Mesodermal cell (in vitro differentiated cells): ENCODE measurements around the gene ATF6.

Experiments
- H3K27ac ChIP-seq: 2 replicates; pipeline ENCODE4 v1.7.0; 2013; ENCODE audit warnings: mild to moderate bottlenecking, low read depth, low read length, moderate library complexity; ENCODE audit not compliant: severe bottlenecking
- H3K36me3 ChIP-seq: 2 replicates; pipeline ENCODE4 v1.7.1; 2013; ENCODE audit warnings: mild to moderate bottlenecking, low read length, moderate library complexity; ENCODE audit not compliant: control insufficient read depth, insufficient read depth
- H3K4me1 ChIP-seq: one replicate; pipeline ENCODE4 v1.7.1; 2013; ENCODE audit warnings: mild to moderate bottlenecking, low read length; ENCODE audit not compliant: insufficient read depth, control insufficient read depth, poor library complexity, severe bottlenecking
- H3K4me3 ChIP-seq: 2 replicates; pipeline ENCODE4 v1.7.0; 2013; ENCODE audit warnings: low read length, control low read depth, mild to moderate bottlenecking; ENCODE audit not compliant: insufficient read depth, poor library complexity, severe bottlenecking; ENCODE audit errors: extremely low read depth
- H3K9me3 ChIP-seq: 2 replicates; pipeline ENCODE4 v1.7.1; 2013; ENCODE audit warnings: mild to moderate bottlenecking, low read length, moderate library complexity; ENCODE audit not compliant: control insufficient read depth
- WGBS, 2 experiments: methylation state at CpG; one replicate each; pipeline ENCODE4 v1.1.5; 2013; ENCODE audit warnings: missing lambda C conversion rate in 2 of 2; ENCODE audit not compliant: insufficient coverage in 2 of 2; 5-methylcytosine and 5-hydroxymethylcytosine counted together

The ATF6 gene

GRCh38 chr1:161999301-162000052 is 233.4 kb downstream of the ATF6 start:
- H3K36me3 ChIP-seq: no peaks in the 10 kb centered on the region
- no peak overlapping the region for H3K27ac ChIP-seq
- WGBS, 2 experiments: 82 to 91% methylated on average over 6 to 7 of the region's 8 CpGs
- no peaks in the 10 kb centered on the region for H3K9me3 ChIP-seq
- no peak overlapping the region for H3K4me3 ChIP-seq
- peaks cover 26% of the 10 kb centered on the region for H3K4me1 ChIP-seq

- Histone ChIP-seq H3K9me3 (no peaks in the 10 kb centered on the region), H3K36me3 (no peaks in the 10 kb centered on the region), H3K4me1 (peaks cover 32% of the 10 kb centered on the region), H3K4me3 (no peak overlapping the region), H3K27ac (no peak overlapping the region)
- 95 to 96% methylated on average over 7 to 11 of the region's 11 CpGs for WGBS, 2 experiments
These were observed 233.9 kb downstream of the ATF6 start for GRCh38 chr1:162000053-162000420.

DNA sequence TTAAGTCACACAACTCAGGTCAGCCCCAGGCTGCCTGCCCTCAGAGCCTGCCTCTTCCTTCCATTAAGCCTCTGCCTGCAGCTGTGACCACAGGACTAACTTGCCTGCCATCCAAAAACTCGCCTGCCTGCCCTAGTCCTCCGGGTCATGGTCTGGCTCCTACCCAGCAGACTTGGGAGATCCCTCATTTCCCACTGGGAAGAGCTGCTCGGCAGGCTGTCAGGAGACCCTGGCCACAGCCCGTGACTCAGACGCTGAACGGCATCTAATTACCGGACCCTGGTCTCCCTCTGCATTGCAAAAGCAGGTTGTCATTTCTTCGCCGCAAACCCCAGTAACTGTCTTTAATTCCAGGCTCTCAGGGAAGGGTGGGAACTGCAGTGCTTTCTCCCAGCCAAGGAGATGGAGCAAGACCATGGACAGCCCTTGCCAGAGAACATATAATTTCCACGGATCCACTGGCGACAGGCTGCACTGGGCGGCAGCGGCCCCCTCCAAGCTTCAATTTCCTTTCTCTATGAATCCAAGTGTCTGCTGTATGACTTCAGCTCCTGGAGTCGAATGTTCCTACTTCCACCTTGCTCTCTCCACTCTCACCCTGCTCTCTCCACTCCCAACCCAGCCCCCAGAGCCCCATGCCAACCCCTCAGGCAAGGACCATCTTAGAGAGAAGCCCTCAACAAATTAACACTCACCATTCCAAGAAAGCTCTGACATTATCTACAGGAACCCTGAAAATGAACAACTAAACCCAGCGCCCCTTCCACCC is 237.1 kb downstream of the ATF6 start:
- no peaks in the 10 kb centered on the region for H3K9me3 ChIP-seq
- H3K27ac ChIP-seq: peak overlapping the region; percentile 88
- H3K4me1 ChIP-seq: peaks cover 36% of the 10 kb centered on the region
- H3K36me3 ChIP-seq: no peaks in the 10 kb centered on the region
- H3K4me3 ChIP-seq: no peak overlapping the region
- 72 to 80% methylated on average over 10 to 14 of the region's 15 CpGs for WGBS, 2 experiments

DNA sequence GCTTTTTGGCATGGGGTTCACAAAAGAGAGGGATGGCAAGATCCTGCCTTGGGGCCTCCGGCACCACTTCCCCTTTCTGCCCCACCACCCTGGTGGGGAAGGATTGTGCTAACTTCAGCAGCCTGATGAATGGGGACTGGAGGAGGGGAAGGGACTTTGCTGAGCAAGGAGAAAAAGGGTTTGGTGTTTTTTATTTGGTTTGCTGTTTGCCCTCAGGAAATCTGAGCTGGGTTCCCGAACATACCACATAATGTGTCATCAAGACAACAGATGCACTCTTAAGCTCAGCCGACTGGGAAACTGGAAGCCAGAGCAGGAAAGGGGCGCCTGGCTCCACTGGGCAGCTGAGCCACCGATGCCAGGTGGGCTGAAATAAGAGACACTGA is 237.7 kb downstream of the ATF6 start:
- 77 to 90% methylated on average over 2 to 4 of the region's 5 CpGs for WGBS, 2 experiments
- peak overlapping the region; percentile 88 for H3K27ac ChIP-seq
- H3K36me3 ChIP-seq: no peaks in the 10 kb centered on the region
- peaks cover 36% of the 10 kb centered on the region for H3K4me1 ChIP-seq
- H3K9me3 ChIP-seq: no peaks in the 10 kb centered on the region
- H3K4me3 ChIP-seq: no peak overlapping the region

- no peak overlapping the region for H3K4me3 ChIP-seq
- H3K36me3 ChIP-seq: no peaks in the 10 kb centered on the region
- H3K9me3 ChIP-seq: no peaks in the 10 kb centered on the region
- peak overlapping the region; percentile 88 for H3K27ac ChIP-seq
- peaks cover 36% of the 10 kb centered on the region for H3K4me1 ChIP-seq
- 76 to 86% methylated on average over 3 of the region's 3 CpGs for WGBS, 2 experiments
These were observed 238.4 kb downstream of the ATF6 start for GRCh38 chr1:162004441-162004950.

GRCh38 chr1:162006081-162006480 is 240.0 kb downstream of the ATF6 start:
- WGBS, 2 experiments: 92 to 100% methylated on average over 5 to 6 of the region's 6 CpGs
- peaks cover 36% of the 10 kb centered on the region for H3K4me1 ChIP-seq
- no peak overlapping the region for H3K4me3 ChIP-seq
- H3K9me3 ChIP-seq: no peaks in the 10 kb centered on the region
- H3K36me3 ChIP-seq: no peaks in the 10 kb centered on the region
- H3K27ac ChIP-seq: no peak overlapping the region

DNA sequence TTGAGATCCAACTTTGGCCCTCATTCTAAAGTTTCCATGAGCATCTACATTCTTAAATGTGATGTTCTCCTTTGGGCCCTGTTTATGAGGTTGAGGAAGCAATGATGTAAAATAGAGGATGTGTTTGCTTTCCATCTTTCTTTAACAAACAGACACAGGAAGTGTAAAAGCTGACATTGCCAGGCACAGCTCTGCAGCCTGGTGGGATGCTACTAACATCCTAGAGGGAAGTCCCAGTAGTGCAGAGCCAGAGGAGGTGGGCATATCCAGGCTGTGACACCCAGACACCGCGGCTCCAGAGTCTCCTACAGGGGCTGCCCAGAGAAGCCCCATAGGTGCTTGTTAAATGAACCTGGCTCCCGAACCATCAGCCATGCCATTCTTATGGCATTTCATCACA is 241.3 kb downstream of the ATF6 start:
- no peak overlapping the region for H3K27ac ChIP-seq
- WGBS, 2 experiments: 85 to 90% methylated on average over 2 to 3 of the region's 3 CpGs
- H3K9me3 ChIP-seq: no peaks in the 10 kb centered on the region
- peaks cover 29% of the 10 kb centered on the region for H3K4me1 ChIP-seq
- no peak overlapping the region for H3K4me3 ChIP-seq
- no peaks in the 10 kb centered on the region for H3K36me3 ChIP-seq

DNA sequence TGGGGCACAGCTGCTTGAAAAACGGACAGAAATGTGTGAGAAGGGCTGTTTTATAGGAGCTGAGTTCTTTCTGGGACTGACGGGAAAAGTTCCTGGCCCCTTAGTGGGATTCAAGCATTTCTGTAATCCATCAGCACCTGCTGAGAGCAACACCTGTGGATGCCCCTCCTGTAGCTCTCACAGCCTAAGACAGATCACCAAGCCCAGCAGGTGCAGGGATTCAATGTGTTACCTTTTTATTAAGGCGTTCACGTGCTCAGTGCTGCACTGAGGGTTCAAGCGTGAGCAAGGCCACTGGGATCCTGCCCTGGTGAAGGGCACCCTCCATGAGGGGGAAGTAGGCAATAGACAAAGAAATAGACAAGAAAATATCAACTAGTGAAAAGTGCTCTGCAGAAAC is 242.7 kb downstream of the ATF6 start:
- Histone ChIP-seq H3K9me3 (no peaks in the 10 kb centered on the region), H3K27ac (no peak overlapping the region), H3K4me1 (peaks cover 16% of the 10 kb centered on the region), H3K36me3 (no peaks in the 10 kb centered on the region), H3K4me3 (no peak overlapping the region)
- WGBS, 2 experiments: 82% methylated on average over 4 to 5 of the region's 5 CpGs

DNA sequence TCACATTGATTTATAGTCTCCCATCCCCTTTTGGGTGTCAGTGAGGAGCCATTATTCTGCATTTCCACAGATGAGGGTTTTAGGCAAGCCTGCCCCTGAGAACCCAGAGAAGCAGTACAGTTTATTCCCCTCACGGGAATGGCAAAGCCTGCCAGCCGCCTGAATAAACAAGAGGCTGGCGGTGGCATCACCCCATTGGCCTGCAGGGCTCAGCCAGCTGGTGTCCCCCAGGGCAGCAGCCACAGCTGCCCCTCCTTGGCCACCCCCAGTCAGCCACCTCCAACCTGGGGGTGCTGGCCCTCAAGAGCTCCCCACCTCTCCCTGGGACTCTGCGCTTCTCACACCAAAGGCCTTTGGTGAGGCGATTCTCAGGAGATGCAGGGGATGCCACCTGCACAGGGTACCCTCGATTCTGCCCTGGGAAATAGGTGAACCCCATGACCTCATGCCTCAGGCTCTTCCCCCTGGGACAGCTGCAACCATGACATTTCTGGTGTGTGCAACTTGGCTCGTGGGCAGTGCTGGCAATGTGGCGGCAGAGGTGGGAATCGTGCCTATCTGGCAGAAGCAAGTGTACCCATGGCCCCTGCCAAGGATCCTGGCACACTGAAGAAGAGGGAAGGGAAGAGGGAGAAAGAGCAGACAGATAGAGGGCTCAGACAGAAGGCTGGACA is 243.5 kb downstream of the ATF6 start:
- Histone ChIP-seq H3K4me1 (peaks cover 8% of the 10 kb centered on the region), H3K4me3 (no peak overlapping the region), H3K36me3 (no peaks in the 10 kb centered on the region), H3K27ac (no peak overlapping the region), H3K9me3 (no peaks in the 10 kb centered on the region)
- 73 to 81% methylated on average over 9 of the region's 9 CpGs for WGBS, 2 experiments

- 87 to 95% methylated on average over 3 of the region's 3 CpGs for WGBS, 2 experiments
- Histone ChIP-seq H3K36me3 (no peaks in the 10 kb centered on the region), H3K4me3 (no peak overlapping the region), H3K27ac (no peak overlapping the region), H3K9me3 (no peaks in the 10 kb centered on the region), H3K4me1 (peaks cover 3% of the 10 kb centered on the region)
These were observed 244.0 kb downstream of the ATF6 start for GRCh38 chr1:162010175-162010506.
